B cell (primary cell): Measurements from ENCODE around the gene POLR2C. TPM values are rescaled to one million over a fixed set of nuclear protein-coding genes. Genes with fewer than 3 reads are reported as not detected.

ENCODE experiments used
- ATAC-seq: fragments of 200-7000 bp; cut with Tn5 transposase; one replicate; pipeline ENCODE4 v1.10.0; 2021; ENCODE audit warnings: low read depth, mild to moderate bottlenecking, moderate number of reproducible peaks, moderate library complexity
- CTCF ChIA-PET: fragments of 350-600 bp; sonication (Branson Sonifier 250); formaldehyde crosslinking; loops from one replicate; lab custom pipeline; 2021; ENCODE audit warnings: antibody characterized with exemption, inconsistent platforms; lab: Charles Lee
- POLR2A ChIA-PET: fragments of 350-600 bp; sonication (Branson Sonifier 250); formaldehyde crosslinking; loops from one replicate; lab custom pipeline; 2021; ENCODE audit warnings: antibody characterized with exemption; lab: Charles Lee
- DNase-seq: peaks from one replicate; pipeline ENCODE4 v3.0.0; 2013
- H2AFZ ChIP-seq: 2 replicates; pipeline ENCODE4 v1.6.1; 2012; ENCODE audit warnings: mild to moderate bottlenecking, low read depth, low read length; ENCODE audit not compliant: insufficient read depth, poor library complexity, severe bottlenecking
- H3K27ac ChIP-seq, 2 donors: 1 replicate in 1 of 2; 2 replicates in 1 of 2; pipeline ENCODE4 v1.5.1; 2012 to 2013; ENCODE audit warnings: low read length in 2 of 2, mild to moderate bottlenecking in 2 of 2, moderate library complexity in 1 of 2
- H3K27me3 ChIP-seq, 4 experiments: fragments of 200-600 bp in 1 of 4; sonication (generic) in 1 of 4; replicated peaks in 1 of 4; 1 replicate in 2 of 4; 2 replicates in 2 of 4; pipeline versions ENCODE4 v1.6.1 to v1.7.0; 2013 to 2016; ENCODE audit warnings: low read length in 3 of 4, mild to moderate bottlenecking in 2 of 4, mixed read lengths in 1 of 4, moderate library complexity in 1 of 4; ENCODE audit not compliant: insufficient read depth in 4 of 4, control insufficient read depth in 3 of 4; ENCODE audit errors: control extremely low read depth in 1 of 4
- H3K36me3 ChIP-seq, 2 experiments: replicated peaks in 1 of 2; 1 replicate in 1 of 2; 2 replicates in 1 of 2; pipeline versions ENCODE4 v1.6.1 to v1.7.1; 2013; ENCODE audit warnings: low read length in 1 of 2; ENCODE audit not compliant: insufficient read depth in 2 of 2, control insufficient read depth in 1 of 2; ENCODE audit errors: control extremely low read depth in 1 of 2, extremely low read depth in 1 of 2
- H3K4me1 ChIP-seq, 2 donors: fragments of 200-600 bp in 1 of 2; sonication (generic) in 1 of 2; 1 replicate in 1 of 2; 2 replicates in 1 of 2; pipeline versions ENCODE4 v1.5.1 to v1.6.1; 2013 to 2017; ENCODE audit warnings: low read length in 2 of 2; ENCODE audit not compliant: control insufficient read depth in 2 of 2, insufficient read depth in 2 of 2
- H3K4me2 ChIP-seq: replicated peaks from 2 replicates; pipeline ENCODE3; 2012; ENCODE audit warnings: mild to moderate bottlenecking, low read depth, low read length; ENCODE audit not compliant: poor library complexity, severe bottlenecking
- H3K4me3 ChIP-seq, 5 experiments: fragments of 200-600 bp in 1 of 5; sonication (generic) in 1 of 5; 1 replicate in 3 of 5; 2 replicates in 2 of 5; pipeline versions ENCODE4 v1.5.1 to v1.7.0; 2011 to 2016; ENCODE audit warnings: low read length in 4 of 5, mild to moderate bottlenecking in 4 of 5, low read depth in 2 of 5, control low read depth in 1 of 5, moderate library complexity in 1 of 5; ENCODE audit not compliant: insufficient read depth in 1 of 5; ENCODE audit errors: control extremely low read depth in 1 of 5, extremely low read depth in 1 of 5
- H3K79me2 ChIP-seq: fragments of 200-600 bp; sonication (generic); one replicate; pipeline ENCODE4 v1.6.0; 2016; ENCODE audit warnings: low read length; ENCODE audit not compliant: control insufficient read depth, insufficient read depth
- H3K9ac ChIP-seq: fragments of 200-600 bp; sonication (generic); 2 replicates; pipeline ENCODE4 v1.6.1; 2017; ENCODE audit warnings: mild to moderate bottlenecking, low read length, moderate library complexity
- H3K9me3 ChIP-seq, 3 donors: one replicate each; pipeline versions ENCODE4 v1.6.1 to v1.7.1; 2013; ENCODE audit warnings: low read length in 2 of 3; ENCODE audit not compliant: control insufficient read depth in 2 of 3, insufficient read depth in 1 of 3; ENCODE audit errors: control extremely low read depth in 1 of 3
- H4K20me1 ChIP-seq: 2 replicates; pipeline ENCODE4 v1.6.0; 2012; ENCODE audit warnings: mild to moderate bottlenecking, low read length; ENCODE audit not compliant: insufficient read depth, control insufficient read depth, poor library complexity, severe bottlenecking
- H3K27ac Mint-ChIP-seq: one replicate; pipeline ENCODE4 v1.8.0; 2021; ENCODE audit warnings: mixed read lengths
- H3K27me3 Mint-ChIP-seq: one replicate; pipeline ENCODE4 v1.8.0; 2021; ENCODE audit warnings: mixed read lengths
- H3K4me1 Mint-ChIP-seq: one replicate; pipeline ENCODE4 v1.8.0; 2021; ENCODE audit warnings: mixed read lengths
- H3K4me3 Mint-ChIP-seq: one replicate; pipeline ENCODE4 v1.8.0; 2021; ENCODE audit warnings: mixed read lengths
- H3K9me3 Mint-ChIP-seq: one replicate; pipeline ENCODE4 v1.8.0; 2022; ENCODE audit warnings: mixed read lengths; ENCODE audit not compliant: insufficient read depth
- CTCF ChIP-seq: fragments of 200-600 bp; IDR thresholded peaks from one replicate; pipeline ENCODE4 v1.8.0; 2022; ENCODE audit warnings: antibody characterized with exemption, mild to moderate bottlenecking
- EZH2 ChIP-seq: IDR thresholded peaks from 2 replicates; pipeline ENCODE4 v1.6.1; 2012; ENCODE audit warnings: borderline replicate concordance, low read depth, mild to moderate bottlenecking, moderate library complexity, low read length; ENCODE audit not compliant: insufficient read depth, poor library complexity, severe bottlenecking
- WGBS: methylation state at CpG from one replicate; pipeline ENCODE4 v1.1.5; 2013; ENCODE audit warnings: missing lambda C conversion rate; ENCODE audit not compliant: insufficient coverage; 5-methylcytosine and 5-hydroxymethylcytosine counted together
- intact Hi-C: fragments of 100-400 bp; cut with micrococcal nuclease; formaldehyde crosslinking; loops from one replicate; pipeline ENCODE4 v1.10.0; 2022
- polyA plus RNA-seq: library from polyadenylated mRNA; depleted of rRNA; stranded (reverse); fragments of >200 nt; gene quantifications from 2 replicates; pipeline ENCODE4 v1.2.3, GENCODE V29; 2012
- total RNA-seq, 2 donors: library from RNA; stranded (reverse); fragments of 120-200 nt in 1 of 2; gene quantifications; 1 replicate in 1 of 2; 2 replicates in 1 of 2; pipeline versions ENCODE4 v1.2.3 to v1.2.4, GENCODE V29; 2013 to 2022

POLR2C gene
- total and polyA plus RNA-seq, 2 donors (not counting 1 experiment from before 2014, with no cell fraction given): 57.8 to 70.1 TPM

GRCh38 chr16:57479205-57479975 is 16.9 kb downstream of the POLR2C start:
- no peak overlapping the region for H3K27ac Mint-ChIP-seq

More at GRCh38 chr16:57479205-57479975, 16.9 kb downstream of the POLR2C start:
- ATAC-seq (no peak), DNase-seq (no peak)
- Mint-ChIP-seq H3K9me3 (no peaks in the 10 kb centered on the region), H3K4me1 (peaks cover 33% of the 10 kb centered on the region), H3K27me3 (peaks cover 14% of the 10 kb centered on the region), H3K4me3 (peak overlapping the region; percentile 78)
- ChIA-PET CTCF (interaction anchor here (0.8 to 2.6 kb wide), 5 partner anchors 10 to 97 kb away, joined by 3 to 8 read pairs (median 5); no protein-coding TSS in a partner anchor), POLR2A (interaction anchor here (0.6 to 0.7 kb wide), 2 partner anchors 70 to 649 kb away, joined by 3 to 6 read pairs; no protein-coding TSS in a partner anchor)
- Histone ChIP-seq H2AFZ (peak overlapping the region; percentile 38), H3K27ac (no peak overlapping the region), H3K27me3 (peaks cover 0 to 13% (median 0%) of the 10 kb centered on the region in 4 experiments), H3K9ac (peak overlapping the region; percentile 44), H3K4me3 (peak overlapping the region in 1 of 5 experiments; percentile 8), H4K20me1 (no peaks in the 10 kb centered on the region), H3K36me3 (no peaks in the 10 kb centered on the region), H3K9me3 (no peaks in the 10 kb centered on the region), H3K4me2 (peak overlapping the region; percentile 63), H3K79me2 (no peaks in the 10 kb centered on the region), H3K4me1 (peaks cover 33 to 45% of the 10 kb centered on the region in 2 donors)
- 63% methylated on average over 23 of the region's 36 CpGs for WGBS
- TF ChIP-seq CTCF: no peak
- no peak for TF ChIP-seq EZH2
- intact Hi-C loops: loop anchor here (2.0 to 5.0 kb wide), 3 partner anchors 17 to 169 kb away; partner anchors contain the start of gene POLR2C
